ENCODE measurements around the gene FSHB. TPM values are rescaled to one million over a fixed set of nuclear protein-coding genes. Genes with fewer than 3 reads are reported as not detected.

FSHB gene
- total RNA-seq, result not detected in 2 replicates

DNA sequence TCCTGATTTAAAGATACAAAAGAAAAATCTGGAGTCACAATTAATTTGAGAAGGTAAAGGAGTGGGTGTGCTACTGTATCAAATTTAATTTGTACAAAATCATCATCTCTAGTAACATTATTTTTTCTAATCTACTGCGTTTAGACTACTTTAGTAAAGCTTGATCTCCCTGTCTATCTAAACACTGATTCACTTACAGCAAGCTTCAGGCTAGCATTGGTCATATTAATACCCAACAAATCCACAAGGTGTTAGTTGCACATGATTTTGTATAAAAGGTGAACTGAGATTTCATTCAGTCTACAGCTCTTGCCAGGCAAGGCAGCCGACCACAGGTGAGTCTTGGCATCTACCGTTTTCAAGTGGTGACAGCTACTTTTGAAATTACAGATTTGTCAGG lies at the start of gene FSHB:
Gene FSHB, plus strand, starts transcription at position 301 of the 400 bp plus-strand sequence. CDS start 889 bp downstream, outside the sequence.

Other genes starting within 250 kb of the FSHB start
- gene KCNA4, start 214.0 kb upstream of the FSHB start, total RNA-seq, result not detected in 2 replicates
- 12.4 and 20.3 TPM in 2 replicates for gene ARL14EP, start 92.1 kb downstream of the FSHB start, total RNA-seq